Neutrophil (primary cell): ENCODE data around the gene PNPLA4.
A peak's percentile ranks its signal among the peaks of the same experiment; 100 is the strongest.

Experiments
- H3K27ac ChIP-seq: fragments of 200-600 bp; sonication (generic); 2 replicates; pipeline ENCODE4 v1.5.1; 2016; ENCODE audit warnings: mild to moderate bottlenecking, moderate library complexity
- H3K27me3 ChIP-seq: fragments of 200-600 bp; sonication (generic); 2 replicates; pipeline ENCODE4 v1.6.0; 2016; ENCODE audit warnings: mild to moderate bottlenecking
- H3K36me3 ChIP-seq: fragments of 200-600 bp; sonication (generic); 2 replicates; pipeline ENCODE4 v1.5.1; 2017
- H3K4me1 ChIP-seq, 2 experiments: fragments of 200-600 bp in 1 of 2; sonication (generic) in 1 of 2; 1 replicate in 1 of 2; 2 replicates in 1 of 2; pipeline versions ENCODE4 v1.5.1 to v1.6.1; 2013 to 2016; ENCODE audit warnings: low read depth in 1 of 2, low read length in 1 of 2, mild to moderate bottlenecking in 1 of 2, moderate library complexity in 1 of 2; ENCODE audit not compliant: control insufficient read depth in 1 of 2, insufficient read depth in 1 of 2
- H3K4me3 ChIP-seq, 2 experiments: fragments of 200-600 bp in 1 of 2; sonication (generic) in 1 of 2; 1 replicate in 1 of 2; 2 replicates in 1 of 2; pipeline ENCODE4 v1.5.1; 2013 to 2016; ENCODE audit warnings: low read depth in 1 of 2, low read length in 1 of 2, mild to moderate bottlenecking in 1 of 2, moderate library complexity in 1 of 2
- H3K9me3 ChIP-seq: fragments of 200-600 bp; sonication (generic); 2 replicates; pipeline ENCODE4 v1.5.1; 2016
- CTCF ChIP-seq: fragments of 200-600 bp; sonication (generic); IDR thresholded peaks from 2 replicates; pipeline ENCODE4 v1.5.1; 2016; ENCODE audit warnings: antibody characterized with exemption

Gene PNPLA4

GRCh38 chrX:7927259-7928167 lies at the start of gene PNPLA4:
Gene PNPLA4, minus strand, starts transcription at chrX:7927413. Its CDS starts 1,294 bp downstream, at chrX:7926119.
- peaks cover 0 to 13% of the 10 kb centered on the region in 2 experiments for H3K4me1 ChIP-seq
- TF ChIP-seq CTCF: no peak
- H3K4me3 ChIP-seq: peak within 1 kb of the TSS; percentile 61 to 74
- no peaks in the 10 kb centered on the region for H3K27me3 ChIP-seq
- H3K27ac ChIP-seq: peak within 1 kb of the TSS; percentile 82
- H3K9me3 ChIP-seq: no peaks in the 10 kb centered on the region
- H3K36me3 ChIP-seq: no peaks in the 10 kb centered on the region

GRCh38 chrX:7972586-7972985 lies 45.4 kb upstream of the PNPLA4 start:
- no peaks in the 10 kb centered on the region for H3K27me3 ChIP-seq
- H3K9me3 ChIP-seq: no peaks in the 10 kb centered on the region
- no peak overlapping the region for H3K27ac ChIP-seq

GRCh38 chrX:7970428-7970827 lies 43.2 kb upstream of the PNPLA4 start:
- Histone ChIP-seq H3K27me3 (no peaks in the 10 kb centered on the region), H3K27ac (no peak overlapping the region), H3K4me3 (no peak overlapping the region), H3K4me1 (no peaks in the 10 kb centered on the region), H3K9me3 (no peaks in the 10 kb centered on the region), H3K36me3 (no peaks in the 10 kb centered on the region)
- TF ChIP-seq CTCF: no peak

More at GRCh38 chrX:7972586-7972985, 45.4 kb upstream of the PNPLA4 start:
- no peaks in the 10 kb centered on the region for H3K4me1 ChIP-seq
- H3K36me3 ChIP-seq: no peaks in the 10 kb centered on the region
- H3K4me3 ChIP-seq: no peak overlapping the region
- no peak for TF ChIP-seq CTCF

GRCh38 chrX:7965436-7965835 lies 38.2 kb upstream of the PNPLA4 start:
- H3K27me3 ChIP-seq: no peaks in the 10 kb centered on the region
- H3K27ac ChIP-seq: no peak overlapping the region
- H3K4me1 ChIP-seq: peaks cover 5 to 6% of the 10 kb centered on the region in 2 experiments
- H3K36me3 ChIP-seq: no peaks in the 10 kb centered on the region
- no peaks in the 10 kb centered on the region for H3K9me3 ChIP-seq
- H3K4me3 ChIP-seq: no peak overlapping the region
- no peak for TF ChIP-seq CTCF

GRCh38 chrX:7960246-7960645 lies 33.0 kb upstream of the PNPLA4 start:
- no peaks in the 10 kb centered on the region for H3K9me3 ChIP-seq

More at GRCh38 chrX:7960246-7960645, 33.0 kb upstream of the PNPLA4 start:
- Histone ChIP-seq H3K27ac (no peak overlapping the region), H3K4me1 (peaks cover 5 to 6% of the 10 kb centered on the region in 2 experiments), H3K27me3 (no peaks in the 10 kb centered on the region), H3K4me3 (no peak overlapping the region), H3K36me3 (no peaks in the 10 kb centered on the region)
- no peak for TF ChIP-seq CTCF
